GM04503 (cell line): ENCODE measurements around the gene UCP3.

Experiments used
- DNase-seq: peaks from one replicate; pipeline ENCODE4 v3.0.0-alpha.2; 2012; ENCODE audit warnings: low read depth

Gene UCP3

GRCh38 chr11:73977856-73978519 lies 30.9 kb downstream of the UCP3 start:
- no peak for DNase-seq

GRCh38 chr11:73976451-73977151 lies 32.3 kb downstream of the UCP3 start:
- DNase-seq = no peak

GRCh38 chr11:73975479-73975757 lies 33.5 kb downstream of the UCP3 start:
- DNase-seq = no peak

- no peak for DNase-seq
Observed at GRCh38 chr11:73974604-73975478, 34.0 kb downstream of the UCP3 start.

GRCh38 chr11:73972620-73973449 lies 36.0 kb downstream of the UCP3 start:
- DNase-seq = no peak

- DNase-seq = no peak
Observed at GRCh38 chr11:73972187-73972586, 36.7 kb downstream of the UCP3 start.

- no peak for DNase-seq
Observed at GRCh38 chr11:73971175-73971719, 37.6 kb downstream of the UCP3 start.

- no peak for DNase-seq
Observed at GRCh38 chr11:73969991-73970800, 38.7 kb downstream of the UCP3 start.

- DNase-seq = no peak
Observed at GRCh38 chr11:73969091-73969490, 39.8 kb downstream of the UCP3 start.

GRCh38 chr11:73968356-73968966 lies 40.4 kb downstream of the UCP3 start:
- no peak for DNase-seq

- no peak for DNase-seq
Observed at GRCh38 chr11:73965764-73966121, 43.1 kb downstream of the UCP3 start.

GRCh38 chr11:73965076-73965763 lies 43.7 kb downstream of the UCP3 start:
- DNase-seq = no peak

GRCh38 chr11:73963861-73964260 lies 45.0 kb downstream of the UCP3 start:
- DNase-seq = no peak

- no peak for DNase-seq
Observed at GRCh38 chr11:73962101-73962705, 46.7 kb downstream of the UCP3 start.

- peak; percentile 27 for DNase-seq
Observed at GRCh38 chr11:73961321-73961720, 47.6 kb downstream of the UCP3 start.

- DNase-seq = no peak
Observed at GRCh38 chr11:73958521-73959141, 50.3 kb downstream of the UCP3 start.

GRCh38 chr11:73957654-73958361 lies 51.1 kb downstream of the UCP3 start:
- no peak for DNase-seq

GRCh38 chr11:73956876-73957653 lies 51.8 kb downstream of the UCP3 start:
- no peak for DNase-seq
